ENCODE results near the gene KIF23. TPM values are rescaled to one million over a fixed set of nuclear protein-coding genes. Genes with fewer than 3 reads are reported as not detected.

Gene KIF23
- total RNA-seq, 1 donor from 2014 or later = 67.3 TPM

DNA sequence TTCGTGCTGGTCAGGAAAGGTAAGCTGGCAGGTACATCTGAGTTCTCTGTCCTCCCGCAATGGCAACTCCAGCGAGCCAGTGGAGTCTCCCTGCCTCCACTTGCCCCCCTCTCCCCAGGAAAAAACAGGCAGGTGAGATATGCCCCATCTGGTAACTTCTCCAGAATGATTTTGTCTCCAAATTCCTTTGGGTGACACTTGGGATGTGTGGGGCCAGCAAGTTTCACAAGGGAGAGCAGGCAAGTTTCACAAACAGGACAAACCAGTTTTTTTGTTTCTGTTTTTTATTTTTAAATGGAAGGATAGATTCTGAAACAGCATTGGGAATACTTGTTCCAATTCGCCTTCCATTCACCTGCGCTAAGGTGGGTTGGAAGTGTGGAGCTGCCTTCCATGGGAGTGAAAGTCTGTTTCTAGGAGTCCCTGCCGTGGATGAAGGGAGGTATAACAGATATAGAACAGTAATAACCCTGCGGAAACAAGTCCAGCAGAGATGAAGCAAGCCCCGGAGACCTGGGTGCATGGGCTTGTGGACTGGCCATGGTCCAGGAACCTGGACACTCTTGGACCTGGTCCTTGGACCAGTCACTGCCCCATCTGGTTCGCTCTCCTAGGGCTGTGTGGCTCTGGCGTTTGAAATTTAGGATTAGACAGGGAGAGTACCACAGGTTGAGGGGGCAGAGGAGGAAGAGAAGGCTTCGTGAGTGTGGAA lies 22.9 kb upstream of the KIF23 start:
- Mint-ChIP-seq H3K27me3 (ENCODE audit: low read depth) (no peaks in the 10 kb centered on the region), H3K9me3 (no peaks in the 10 kb centered on the region), H3K4me1 (peaks cover 25% of the 10 kb centered on the region), H3K36me3 (ENCODE audit: low read depth) (no peaks in the 10 kb centered on the region), H3K4me3 (no peak overlapping the region), H3K27ac (ENCODE audit: unreplicated experiment) (no peak overlapping the region)
- TF ChIP-seq, protein P1, sequence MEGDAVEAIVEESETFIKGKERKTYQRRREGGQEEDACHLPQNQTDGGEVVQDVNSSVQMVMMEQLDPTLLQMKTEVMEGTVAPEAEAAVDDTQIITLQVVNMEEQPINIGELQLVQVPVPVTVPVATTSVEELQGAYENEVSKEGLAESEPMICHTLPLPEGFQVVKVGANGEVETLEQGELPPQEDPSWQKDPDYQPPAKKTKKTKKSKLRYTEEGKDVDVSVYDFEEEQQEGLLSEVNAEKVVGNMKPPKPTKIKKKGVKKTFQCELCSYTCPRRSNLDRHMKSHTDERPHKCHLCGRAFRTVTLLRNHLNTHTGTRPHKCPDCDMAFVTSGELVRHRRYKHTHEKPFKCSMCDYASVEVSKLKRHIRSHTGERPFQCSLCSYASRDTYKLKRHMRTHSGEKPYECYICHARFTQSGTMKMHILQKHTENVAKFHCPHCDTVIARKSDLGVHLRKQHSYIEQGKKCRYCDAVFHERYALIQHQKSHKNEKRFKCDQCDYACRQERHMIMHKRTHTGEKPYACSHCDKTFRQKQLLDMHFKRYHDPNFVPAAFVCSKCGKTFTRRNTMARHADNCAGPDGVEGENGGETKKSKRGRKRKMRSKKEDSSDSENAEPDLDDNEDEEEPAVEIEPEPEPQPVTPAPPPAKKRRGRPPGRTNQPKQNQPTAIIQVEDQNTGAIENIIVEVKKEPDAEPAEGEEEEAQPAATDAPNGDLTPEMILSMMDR (conservative IDR thresholded peaks at IDR 0.05) = no peak
- no peak for DNase-seq (ENCODE audit: low read depth, low spot score)

DNA sequence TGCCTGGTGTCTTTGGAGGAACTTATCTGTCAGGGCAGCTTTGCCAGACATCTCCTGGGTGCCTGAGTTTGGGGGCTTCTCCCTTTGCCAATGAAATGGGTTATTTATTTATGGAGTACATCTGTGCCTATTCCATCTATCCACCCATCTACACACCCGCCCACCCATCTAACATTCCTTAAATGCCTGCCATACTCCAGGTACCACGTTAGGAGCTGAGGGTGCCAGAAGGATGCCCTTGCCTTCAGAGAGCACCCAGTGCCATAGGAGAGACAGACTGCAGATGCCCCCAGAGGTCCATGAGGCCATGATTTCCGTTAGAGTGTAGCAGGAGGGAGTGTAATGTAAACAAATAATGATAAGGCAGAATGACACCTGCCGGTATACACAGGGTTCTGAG lies 21.8 kb upstream of the KIF23 start:
- no peaks in the 10 kb centered on the region for H3K9me3 Mint-ChIP-seq
- H3K4me3 Mint-ChIP-seq = peak overlapping the region; percentile 2
- TF ChIP-seq, protein P1 (conservative IDR thresholded peaks at IDR 0.05) = no peak
- H3K4me1 Mint-ChIP-seq = peaks cover 25% of the 10 kb centered on the region
- H3K27ac Mint-ChIP-seq (ENCODE audit: unreplicated experiment) = no peak overlapping the region
- DNase-seq (ENCODE audit: low read depth, low spot score) = no peak
- H3K36me3 Mint-ChIP-seq (ENCODE audit: low read depth) = no peaks in the 10 kb centered on the region
- no peaks in the 10 kb centered on the region for H3K27me3 Mint-ChIP-seq (ENCODE audit: low read depth)

DNA sequence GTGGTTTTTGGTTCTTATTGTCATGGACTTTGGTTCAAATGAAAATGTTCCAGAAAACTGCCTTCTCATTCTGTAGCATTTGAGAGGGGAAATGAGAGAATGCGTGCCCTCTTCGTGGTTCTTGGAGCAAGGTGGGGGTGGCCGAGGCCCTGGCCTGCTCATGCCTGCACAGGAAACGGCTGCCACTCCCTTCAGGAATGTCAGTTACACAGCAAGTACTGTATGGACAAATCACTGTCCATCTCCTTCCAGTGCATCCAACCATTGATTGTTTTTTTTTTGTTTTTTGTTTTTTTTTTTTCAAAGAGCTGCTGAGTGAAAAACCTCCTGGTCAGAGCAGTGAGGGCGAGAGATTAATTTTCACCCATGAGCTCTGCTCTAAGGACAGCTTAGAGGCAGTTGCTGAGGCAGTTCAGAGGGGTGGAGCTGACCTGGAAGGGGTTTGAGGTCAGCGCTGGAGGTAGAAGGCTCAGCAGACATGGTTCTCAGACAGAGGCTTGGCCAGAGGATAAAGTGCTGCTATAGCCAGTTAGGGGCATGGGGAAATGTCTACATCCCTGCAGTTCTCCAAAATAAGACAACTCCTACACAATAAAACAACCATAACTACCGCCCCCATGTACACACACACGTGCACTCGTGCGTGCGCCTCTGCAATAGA lies 20.2 kb upstream of the KIF23 start:
- DNase-seq (ENCODE audit: low read depth, low spot score) = no peak
- Mint-ChIP-seq H3K27me3 (ENCODE audit: low read depth) (no peaks in the 10 kb centered on the region), H3K4me1 (peaks cover 19% of the 10 kb centered on the region), H3K9me3 (no peaks in the 10 kb centered on the region), H3K36me3 (ENCODE audit: low read depth) (no peaks in the 10 kb centered on the region), H3K4me3 (peak overlapping the region; percentile 19), H3K27ac (ENCODE audit: unreplicated experiment) (no peak overlapping the region)
- TF ChIP-seq, protein P1 (conservative IDR thresholded peaks at IDR 0.05) = no peak

DNA sequence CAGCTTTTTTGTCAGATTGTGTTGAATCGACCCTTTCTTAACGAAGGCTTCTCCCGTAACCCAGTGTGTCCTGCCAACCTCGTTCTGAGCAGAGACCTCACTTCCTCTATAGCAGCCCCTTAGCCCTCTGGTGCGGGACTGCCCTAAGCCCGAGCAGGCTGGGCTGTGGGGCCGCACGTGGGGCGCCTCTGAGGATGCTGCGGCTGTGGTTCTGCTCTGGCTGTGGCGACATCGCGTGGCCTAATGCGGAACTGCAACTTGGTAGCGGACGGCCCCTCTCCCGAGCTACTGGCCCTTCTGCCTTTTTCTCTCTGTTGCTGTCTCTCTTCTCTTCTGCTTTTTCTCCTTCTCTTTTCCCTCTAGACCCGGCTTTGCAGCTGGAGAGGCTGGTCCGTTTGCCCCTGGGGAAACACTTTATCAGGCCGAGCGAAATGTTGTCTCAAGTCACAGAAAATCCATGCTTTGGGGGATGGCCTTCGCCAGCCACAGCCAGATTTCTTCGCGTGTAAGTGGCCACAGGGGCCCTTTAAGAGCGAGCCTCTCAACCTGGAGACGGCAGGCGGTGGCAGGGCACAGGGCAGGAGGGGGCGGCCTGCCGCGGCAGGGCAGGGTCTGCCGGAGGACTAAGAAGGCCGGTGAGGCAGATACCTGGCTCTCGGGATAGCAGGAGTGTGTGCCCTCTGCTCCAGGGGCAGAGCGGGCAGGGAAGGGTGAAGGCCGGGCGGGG lies 19.4 kb upstream of the KIF23 start:
- TF ChIP-seq, protein P1 (conservative IDR thresholded peaks at IDR 0.05) = peak; percentile 93
- Mint-ChIP-seq H3K27me3 (ENCODE audit: low read depth) (no peaks in the 10 kb centered on the region), H3K27ac (ENCODE audit: unreplicated experiment) (no peak overlapping the region), H3K36me3 (ENCODE audit: low read depth) (no peaks in the 10 kb centered on the region), H3K4me3 (peak overlapping the region; percentile 19), H3K9me3 (no peaks in the 10 kb centered on the region), H3K4me1 (peaks cover 19% of the 10 kb centered on the region)
- peak; percentile 99 for DNase-seq (ENCODE audit: low read depth, low spot score)

DNA sequence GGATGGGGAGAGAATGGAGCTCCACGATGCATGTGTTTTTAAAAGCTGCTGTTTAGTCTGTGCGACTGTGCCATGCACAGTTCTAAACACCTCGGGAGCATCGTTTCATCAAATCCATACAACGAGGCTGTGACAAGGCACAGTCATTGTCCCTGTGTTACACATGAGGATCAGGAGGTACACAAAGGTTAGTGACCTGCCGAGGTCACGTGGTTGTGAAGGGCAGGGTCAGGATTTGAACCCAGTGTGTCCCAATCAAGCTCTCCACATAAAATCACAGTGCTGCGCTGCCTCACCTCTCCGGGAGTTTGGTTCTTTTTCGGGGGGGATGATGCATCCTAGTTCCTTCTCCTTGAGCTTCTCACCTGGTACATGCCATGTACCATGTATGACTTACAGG lies 18.7 kb upstream of the KIF23 start:
- H3K27me3 Mint-ChIP-seq (ENCODE audit: low read depth) = no peaks in the 10 kb centered on the region
- no peak overlapping the region for H3K27ac Mint-ChIP-seq (ENCODE audit: unreplicated experiment)
- peaks cover 19% of the 10 kb centered on the region for H3K4me1 Mint-ChIP-seq
- DNase-seq (ENCODE audit: low read depth, low spot score) = no peak
- no peak overlapping the region for H3K4me3 Mint-ChIP-seq
- no peaks in the 10 kb centered on the region for H3K36me3 Mint-ChIP-seq (ENCODE audit: low read depth)
- TF ChIP-seq, protein P1 (conservative IDR thresholded peaks at IDR 0.05) = no peak
- no peaks in the 10 kb centered on the region for H3K9me3 Mint-ChIP-seq

Data from neural crest cell (in vitro differentiated cells).